ENCODE data around the gene GPD1. TPM values are rescaled to one million over a fixed set of nuclear protein-coding genes. Genes with fewer than 3 reads are reported as not detected.

The GPD1 gene
- total and polyA plus RNA-seq, 10 of the 15 experiments (the other 5 are each of a cell fraction or from before 2014, with no cell fraction given) = 0.04 to 0.61 (median 0.26) TPM; not detected in 1

GRCh38 chr12:50086148-50086547 lies 17.7 kb upstream of the GPD1 start (continued):
- TF ChIP-seq, protein P1, sequence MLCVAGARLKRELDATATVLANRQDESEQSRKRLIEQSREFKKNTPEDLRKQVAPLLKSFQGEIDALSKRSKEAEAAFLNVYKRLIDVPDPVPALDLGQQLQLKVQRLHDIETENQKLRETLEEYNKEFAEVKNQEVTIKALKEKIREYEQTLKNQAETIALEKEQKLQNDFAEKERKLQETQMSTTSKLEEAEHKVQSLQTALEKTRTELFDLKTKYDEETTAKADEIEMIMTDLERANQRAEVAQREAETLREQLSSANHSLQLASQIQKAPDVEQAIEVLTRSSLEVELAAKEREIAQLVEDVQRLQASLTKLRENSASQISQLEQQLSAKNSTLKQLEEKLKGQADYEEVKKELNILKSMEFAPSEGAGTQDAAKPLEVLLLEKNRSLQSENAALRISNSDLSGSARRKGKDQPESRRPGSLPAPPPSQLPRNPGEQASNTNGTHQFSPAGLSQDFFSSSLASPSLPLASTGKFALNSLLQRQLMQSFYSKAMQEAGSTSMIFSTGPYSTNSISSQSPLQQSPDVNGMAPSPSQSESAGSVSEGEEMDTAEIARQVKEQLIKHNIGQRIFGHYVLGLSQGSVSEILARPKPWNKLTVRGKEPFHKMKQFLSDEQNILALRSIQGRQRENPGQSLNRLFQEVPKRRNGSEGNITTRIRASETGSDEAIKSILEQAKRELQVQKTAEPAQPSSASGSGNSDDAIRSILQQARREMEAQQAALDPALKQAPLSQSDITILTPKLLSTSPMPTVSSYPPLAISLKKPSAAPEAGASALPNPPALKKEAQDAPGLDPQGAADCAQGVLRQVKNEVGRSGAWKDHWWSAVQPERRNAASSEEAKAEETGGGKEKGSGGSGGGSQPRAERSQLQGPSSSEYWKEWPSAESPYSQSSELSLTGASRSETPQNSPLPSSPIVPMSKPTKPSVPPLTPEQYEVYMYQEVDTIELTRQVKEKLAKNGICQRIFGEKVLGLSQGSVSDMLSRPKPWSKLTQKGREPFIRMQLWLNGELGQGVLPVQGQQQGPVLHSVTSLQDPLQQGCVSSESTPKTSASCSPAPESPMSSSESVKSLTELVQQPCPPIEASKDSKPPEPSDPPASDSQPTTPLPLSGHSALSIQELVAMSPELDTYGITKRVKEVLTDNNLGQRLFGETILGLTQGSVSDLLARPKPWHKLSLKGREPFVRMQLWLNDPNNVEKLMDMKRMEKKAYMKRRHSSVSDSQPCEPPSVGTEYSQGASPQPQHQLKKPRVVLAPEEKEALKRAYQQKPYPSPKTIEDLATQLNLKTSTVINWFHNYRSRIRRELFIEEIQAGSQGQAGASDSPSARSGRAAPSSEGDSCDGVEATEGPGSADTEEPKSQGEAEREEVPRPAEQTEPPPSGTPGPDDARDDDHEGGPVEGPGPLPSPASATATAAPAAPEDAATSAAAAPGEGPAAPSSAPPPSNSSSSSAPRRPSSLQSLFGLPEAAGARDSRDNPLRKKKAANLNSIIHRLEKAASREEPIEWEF (IDR thresholded peaks at IDR 0.05; ENCODE audit: insufficient replicate concordance, low read depth, low read length) = no peak
- TF ChIP-seq USF2 (IDR thresholded peaks at IDR 0.05; ENCODE audit: borderline replicate concordance, low read depth, low read length) (no peak), IRF3 (IDR thresholded peaks at IDR 0.05) (no peak), NFYA (IDR thresholded peaks at IDR 0.05; ENCODE audit: borderline replicate concordance, low read depth, low read length) (no peak), IKZF1 (conservative IDR thresholded peaks at IDR 0.05) (no peak), TCF7 (IDR thresholded peaks at IDR 0.05; ENCODE audit: borderline replicate concordance) (no peak), CBX5 (IDR thresholded peaks at IDR 0.05; ENCODE audit: low read depth) (no peak), SREBF2 (IDR thresholded peaks at IDR 0.05; ENCODE audit: low read length) (no peak), SMARCA5 (IDR thresholded peaks at IDR 0.05) (no peak), BMI1 (IDR thresholded peaks at IDR 0.05; ENCODE audit: borderline replicate concordance) (no peak), EGR1 (IDR thresholded peaks at IDR 0.05; ENCODE audit: borderline replicate concordance in 1 of 2, low read depth in 2 of 2, low read length in 2 of 2) (no peak)
- TF ChIP-seq, protein P2, sequence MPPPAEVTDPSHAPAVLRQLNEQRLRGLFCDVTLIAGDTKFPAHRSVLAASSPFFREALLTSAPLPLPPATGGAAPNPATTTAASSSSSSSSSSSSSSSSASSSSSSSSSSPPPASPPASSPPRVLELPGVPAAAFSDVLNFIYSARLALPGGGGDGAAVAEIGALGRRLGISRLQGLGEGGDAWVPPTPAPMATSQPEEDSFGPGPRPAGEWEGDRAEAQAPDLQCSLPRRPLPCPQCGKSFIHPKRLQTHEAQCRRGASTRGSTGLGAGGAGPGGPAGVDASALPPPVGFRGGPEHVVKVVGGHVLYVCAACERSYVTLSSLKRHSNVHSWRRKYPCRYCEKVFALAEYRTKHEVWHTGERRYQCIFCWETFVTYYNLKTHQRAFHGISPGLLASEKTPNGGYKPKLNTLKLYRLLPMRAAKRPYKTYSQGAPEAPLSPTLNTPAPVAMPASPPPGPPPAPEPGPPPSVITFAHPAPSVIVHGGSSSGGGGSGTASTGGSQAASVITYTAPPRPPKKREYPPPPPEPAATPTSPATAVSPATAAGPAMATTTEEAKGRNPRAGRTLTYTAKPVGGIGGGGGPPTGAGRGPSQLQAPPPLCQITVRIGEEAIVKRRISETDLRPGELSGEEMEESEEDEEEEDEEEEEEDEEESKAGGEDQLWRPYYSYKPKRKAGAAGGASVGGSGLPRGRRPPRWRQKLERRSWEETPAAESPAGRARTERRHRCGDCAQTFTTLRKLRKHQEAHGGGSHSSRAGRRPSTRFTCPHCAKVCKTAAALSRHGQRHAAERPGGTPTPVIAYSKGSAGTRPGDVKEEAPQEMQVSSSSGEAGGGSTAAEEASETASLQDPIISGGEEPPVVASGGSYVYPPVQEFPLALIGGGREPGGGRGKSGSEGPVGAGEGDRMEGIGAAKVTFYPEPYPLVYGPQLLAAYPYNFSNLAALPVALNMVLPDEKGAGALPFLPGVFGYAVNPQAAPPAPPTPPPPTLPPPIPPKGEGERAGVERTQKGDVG (CRISPR knock-in tag; IDR thresholded peaks at IDR 0.05) = no peak

All from GM12878 (cell line).